ENCODE measurements around the gene HSD11B1L.
"Not testable (repeated sequence)": the region's sequence is repeated elsewhere in the genome, so short reads cannot be mapped to it uniquely, and the experiment has no call there.

Gene HSD11B1L

GRCh38 chr19:5687360-5688198 is 6.8 kb downstream of the HSD11B1L start:
- DNase-seq (ENCODE audit: low spot score) = no peak

GRCh38 chr19:5688262-5688881 is 7.5 kb downstream of the HSD11B1L start:
- DNase-seq (ENCODE audit: low spot score) = not testable (repeated sequence)

- DNase-seq (ENCODE audit: low spot score) = peak; percentile 96
These were observed 9.5 kb downstream of the HSD11B1L start, which contains the start of gene RPL36 for GRCh38 chr19:5690125-5690954. Gene RPL36, plus strand, starts transcription at chr19:5690295. Its CDS starts 213 bp downstream, at chr19:5690508.

- DNase-seq (ENCODE audit: low spot score) = peak; percentile 55
These were observed 10.4 kb downstream of the HSD11B1L start for GRCh38 chr19:5690955-5691821.

GRCh38 chr19:5691822-5692722 is 11.2 kb downstream of the HSD11B1L start:
- peak; percentile 39 for DNase-seq (ENCODE audit: low spot score)

- DNase-seq (ENCODE audit: low spot score) = no peak
These were observed 11.9 kb downstream of the HSD11B1L start for GRCh38 chr19:5692723-5693194.

- DNase-seq (ENCODE audit: low spot score) = peak; percentile 33
These were observed 12.7 kb downstream of the HSD11B1L start for GRCh38 chr19:5693195-5694166.

- DNase-seq (ENCODE audit: low spot score) = no peak
These were observed 13.5 kb downstream of the HSD11B1L start for GRCh38 chr19:5694167-5694955.

GRCh38 chr19:5694956-5695648 is 14.3 kb downstream of the HSD11B1L start:
- no peak for DNase-seq (ENCODE audit: low spot score)

- peak; percentile 44 for DNase-seq (ENCODE audit: low spot score)
These were observed 14.9 kb downstream of the HSD11B1L start for GRCh38 chr19:5695649-5696195.

GRCh38 chr19:5696196-5697021 is 15.6 kb downstream of the HSD11B1L start:
- no peak for DNase-seq (ENCODE audit: low spot score)

- DNase-seq (ENCODE audit: low spot score) = peak; percentile 37
These were observed 16.4 kb downstream of the HSD11B1L start for GRCh38 chr19:5697022-5697889.

- DNase-seq (ENCODE audit: low spot score) = no peak
These were observed 17.2 kb downstream of the HSD11B1L start for GRCh38 chr19:5697890-5698634.

GRCh38 chr19:5698635-5699422 is 18.0 kb downstream of the HSD11B1L start:
- DNase-seq (ENCODE audit: low spot score) = no peak
